GM20431 (cell line): ENCODE data around the gene CEP112.

ENCODE experiments used
- in situ Hi-C: fragments of 300-500 bp; cut with MseI, MboI; formaldehyde crosslinking; loops from one replicate; pipeline ENCODE4 v1.15.0; 2020; ENCODE audit warnings: low sequenced_read_pairs; ENCODE audit not compliant: unreplicated experiment

The CEP112 gene

GRCh38 chr17:65595071-65595656 is 596.8 kb downstream of the CEP112 start:
- in situ Hi-C loops = no loop called here

DNA sequence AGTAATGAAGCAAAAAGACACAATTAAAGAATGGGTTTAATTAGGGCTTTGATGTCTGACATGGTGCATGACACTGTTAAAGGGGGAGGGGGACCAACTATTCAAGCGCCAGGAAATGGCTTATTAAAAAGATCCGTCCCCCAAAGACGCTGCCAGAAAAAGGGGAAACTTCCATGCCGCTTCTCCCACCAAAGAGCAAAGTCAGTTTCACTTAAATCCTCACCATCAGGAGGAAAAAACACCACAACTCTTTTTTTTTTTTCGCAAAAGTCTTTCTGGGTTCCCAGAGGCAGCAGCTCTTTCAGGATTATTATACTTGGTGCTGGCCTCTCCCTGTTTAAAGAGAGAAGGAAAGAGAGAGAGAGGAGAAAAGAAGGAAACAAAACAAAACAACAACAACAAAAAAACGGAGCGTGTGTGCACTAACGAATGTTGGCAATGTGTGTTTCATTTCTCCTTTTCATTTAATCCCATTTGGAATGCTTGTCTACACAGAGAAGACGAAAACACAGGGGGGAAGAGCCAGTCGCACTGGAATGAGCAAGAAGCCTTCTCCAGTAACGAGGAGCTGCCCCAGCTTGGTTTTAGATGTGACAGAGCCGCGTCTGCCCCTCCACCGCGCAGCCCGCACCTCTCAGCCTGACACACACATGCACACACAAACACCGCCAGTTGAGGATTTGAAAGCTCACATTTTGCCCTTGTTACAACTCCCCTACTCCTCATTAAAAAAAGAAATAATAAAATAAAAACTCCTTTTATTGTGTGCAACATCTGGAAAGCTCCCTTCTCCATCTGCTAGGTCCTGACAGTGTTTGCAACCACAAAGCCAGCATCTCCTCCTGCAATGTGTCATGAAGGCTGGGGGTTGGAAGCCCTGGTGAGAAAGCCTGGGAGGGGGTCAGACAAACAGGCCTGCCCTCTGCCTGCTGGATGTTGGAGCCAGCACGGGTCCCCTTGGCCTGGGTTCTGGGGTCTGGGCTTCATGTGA is 597.8 kb downstream of the CEP112 start:
- in situ Hi-C loops = no loop called here

DNA sequence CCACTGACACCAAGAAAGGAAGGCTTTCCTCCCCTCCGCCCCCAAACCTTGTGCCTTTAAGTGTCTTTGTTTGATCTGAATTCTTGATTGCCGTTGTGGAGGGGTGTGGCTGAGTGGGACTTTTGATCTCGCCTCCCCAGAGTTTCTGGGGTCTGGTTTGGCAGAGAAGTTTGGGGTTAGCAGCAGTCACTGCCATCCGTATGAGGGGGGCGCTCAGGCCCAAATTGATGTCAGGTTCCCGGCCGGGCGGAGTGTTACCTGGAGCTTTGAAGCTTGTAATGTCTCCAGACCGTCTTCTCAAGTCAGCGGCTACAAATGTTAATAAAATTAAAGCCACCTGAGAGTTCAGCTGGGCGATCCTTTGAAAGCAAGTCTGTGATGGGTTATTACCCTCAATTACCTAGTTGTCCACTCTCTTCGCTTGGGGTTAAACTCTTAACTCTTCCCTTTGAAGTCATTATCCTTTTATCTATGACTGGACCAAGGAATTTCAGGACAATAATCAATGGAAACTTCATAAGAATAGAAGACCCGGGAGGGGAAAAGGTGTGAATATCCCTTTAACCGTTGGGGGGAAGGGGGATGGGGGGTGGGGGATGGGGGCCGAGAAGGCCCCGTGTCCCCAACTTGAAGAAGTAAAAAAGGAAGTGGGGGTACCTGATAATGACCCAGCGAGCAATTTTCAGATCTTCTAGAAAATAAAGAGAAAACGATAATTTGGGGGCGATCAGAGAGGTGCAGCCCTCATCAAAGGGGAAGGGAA is 598.7 kb downstream of the CEP112 start:
- in situ Hi-C loops = no loop called here

DNA sequence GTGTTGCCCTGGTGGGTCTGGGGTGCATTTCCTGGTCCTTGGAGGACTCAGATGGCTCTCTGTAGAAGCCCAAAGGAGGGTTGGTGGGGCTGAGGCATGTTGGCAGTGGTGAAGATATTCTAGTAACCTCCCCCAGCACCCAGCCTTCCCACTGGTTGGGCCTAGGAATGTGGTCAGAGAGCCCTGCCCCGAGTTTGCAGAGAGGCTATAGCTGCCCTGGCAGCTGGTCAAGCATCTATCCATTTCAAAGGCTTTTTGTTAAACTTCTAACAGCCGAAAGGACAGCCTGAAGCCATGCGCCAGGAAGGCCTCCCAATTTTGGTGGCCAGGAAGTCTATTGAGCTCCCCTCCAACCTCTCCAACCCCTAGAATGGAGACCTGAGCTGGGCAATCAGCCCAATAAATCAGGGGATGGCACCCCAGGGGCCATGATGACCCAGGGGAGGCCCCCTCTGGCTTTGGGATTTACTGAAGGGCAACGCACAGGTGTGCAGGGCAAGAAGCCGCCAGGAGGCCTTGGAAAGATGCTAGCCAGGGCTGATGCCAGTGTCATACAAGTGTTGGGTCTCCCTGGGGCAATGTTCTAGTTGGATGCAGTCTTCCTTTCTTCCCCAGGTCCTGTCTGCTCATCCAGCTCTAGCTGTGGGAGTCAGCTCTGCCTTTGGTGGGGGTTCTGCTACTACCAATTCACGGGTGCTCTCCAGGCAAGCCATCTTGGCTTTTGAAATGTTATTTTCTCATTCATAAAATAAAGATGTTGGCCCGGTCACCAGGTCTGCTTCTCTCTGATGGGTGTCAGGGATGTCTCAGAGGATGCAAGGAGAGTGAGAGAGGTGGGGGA is 599.6 kb downstream of the CEP112 start:
- in situ Hi-C loops = no loop called here

DNA sequence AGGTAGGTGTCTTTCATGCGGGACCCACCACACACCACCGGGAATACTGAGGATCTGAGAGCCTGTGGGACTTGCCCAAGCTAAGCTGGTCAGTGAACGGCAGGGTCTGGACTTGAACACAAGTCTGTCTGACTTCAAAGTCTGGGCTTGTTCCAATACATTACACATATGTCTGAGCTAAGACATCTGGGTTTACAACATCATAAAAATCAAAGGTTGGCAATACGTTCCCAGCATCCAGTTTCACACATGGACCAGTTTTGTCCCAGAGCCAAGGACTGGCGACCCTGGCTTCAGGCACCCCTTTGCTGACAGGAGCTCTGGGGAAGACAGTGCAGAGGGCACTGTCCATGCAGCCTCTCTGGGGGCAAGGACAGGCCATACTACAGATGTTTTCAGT is 602.6 kb downstream of the CEP112 start:
- in situ Hi-C loops = no loop called here

- in situ Hi-C loops = no loop called here
Observed at GRCh38 chr17:65588181-65588808, 603.6 kb downstream of the CEP112 start.

DNA sequence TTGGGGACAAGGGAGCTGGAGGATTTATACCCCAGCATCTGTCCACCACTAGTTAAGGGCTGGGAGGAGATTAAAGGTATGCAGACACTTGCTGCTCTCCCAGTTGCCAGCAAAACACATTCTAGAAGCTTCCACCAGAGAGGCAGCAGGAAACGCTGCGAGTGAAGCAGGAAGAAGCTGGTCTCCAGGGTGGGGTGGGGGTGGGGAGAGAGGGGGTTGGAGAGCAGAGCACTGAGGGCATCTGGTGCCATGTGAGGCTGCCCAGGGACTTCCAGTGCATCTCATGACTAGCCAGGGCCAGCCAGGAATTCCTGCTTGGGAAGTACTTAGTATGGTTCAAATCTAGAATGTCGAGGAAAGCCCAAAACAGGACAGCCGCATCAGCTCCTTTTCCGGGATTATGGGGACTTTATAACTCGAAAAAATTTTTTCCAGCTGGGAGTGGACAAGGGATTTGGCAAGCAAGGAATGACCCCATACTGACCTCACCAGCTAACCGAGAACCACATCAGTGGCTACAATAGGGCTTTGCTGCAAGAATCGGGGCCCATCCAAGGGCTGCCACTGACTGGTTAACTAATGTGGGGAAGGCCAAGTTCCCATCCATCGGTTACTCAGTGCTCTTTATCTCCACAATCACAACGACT is 604.3 kb downstream of the CEP112 start:
- in situ Hi-C loops = no loop called here

DNA sequence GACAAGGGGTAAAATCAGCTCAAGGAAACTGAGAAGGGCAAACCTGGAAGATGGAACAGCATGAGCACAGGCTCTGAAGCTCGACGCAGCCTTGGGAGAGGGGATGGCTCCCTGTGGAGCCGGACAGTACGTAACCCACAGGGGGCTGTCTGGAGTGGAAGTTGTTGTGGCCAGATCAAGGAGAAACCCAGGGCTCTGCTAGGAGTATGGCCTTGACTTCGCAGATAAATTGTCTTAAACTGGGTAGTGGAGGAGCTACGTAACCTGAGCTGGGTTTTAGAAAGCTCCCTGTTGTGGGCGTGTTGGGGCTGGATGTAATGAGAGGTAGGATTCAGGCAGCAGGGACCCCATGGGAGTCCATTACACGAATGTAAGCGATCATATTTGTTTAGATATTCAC is 605.0 kb downstream of the CEP112 start:
- in situ Hi-C loops = no loop called here
